A549 (cell line): ENCODE results near the gene AFF3. TPM values are rescaled to one million over a fixed set of nuclear protein-coding genes. Genes with fewer than 3 reads are reported as not detected.

ENCODE experiments used
- ATAC-seq, 2 experiments: fragments of 200-7000 bp in 1 of 2; fragments of >200 bp in 1 of 2; cut with Nextera tagmentation in 1 of 2; cut with Tn5 transposase in 1 of 2; 3 replicates each; pipeline versions ENCODE4 v1.8.0 to v1.9.1; 2018 to 2020; ENCODE audit warnings: mild to moderate bottlenecking in 1 of 2, moderate library complexity in 1 of 2
- CTCF ChIA-PET: fragments of 300-600 bp; sonication (Branson Sonifier 250); formaldehyde crosslinking; extraction: SDS; loops from one replicate; lab custom pipeline; 2021; ENCODE audit warnings: antibody characterized with exemption, inconsistent platforms; lab: Yijun Ruan, JAX
- POLR2A ChIA-PET: fragments of 350-600 bp; formaldehyde crosslinking; extraction: SDS; loops from one replicate; lab custom pipeline; 2021; ENCODE audit warnings: antibody characterized with exemption, inconsistent platforms; lab: Yijun Ruan, JAX
- DNase-seq, 2 experiments: peaks; one replicate each; pipeline versions ENCODE4 v3.0.0 to v3.0.0-alpha.2; 2011 to 2016; ENCODE audit warnings: low read depth in 1 of 2, low spot score in 1 of 2
- FAIRE-seq: peaks from 2 replicates; lab custom pipeline; 2011; peaks lifted over from hg19 to GRCh38; lab: Jason Lieb, UNC
- H3K27ac ChIP-seq, 2 experiments: fragments of >200 bp; sonication (Bioruptor Twin); formaldehyde crosslinking; 3 replicates each; pipeline ENCODE4 v1.5.1; 2016 to 2017
- H3K4me1 ChIP-seq: fragments of >200 bp; sonication (Bioruptor Twin); formaldehyde crosslinking; 3 replicates; pipeline ENCODE4 v1.6.1; 2016
- H3K4me2 ChIP-seq: fragments of >200 bp; sonication (Bioruptor Twin); formaldehyde crosslinking; 3 replicates; pipeline ENCODE4 v1.6.1; 2016
- H3K4me3 ChIP-seq: fragments of >200 bp; sonication (Bioruptor Twin); formaldehyde crosslinking; 3 replicates; pipeline ENCODE4 v1.5.1; 2016
- H3K9me3 ChIP-seq: fragments of >200 bp; sonication (Bioruptor Twin); formaldehyde crosslinking; 3 replicates; pipeline ENCODE4 v1.6.1; 2016
- BHLHE40 ChIP-seq: IDR thresholded peaks from 2 replicates; pipeline ENCODE4 v1.6.1; 2012; ENCODE audit warnings: low read depth, low read length, inconsistent platforms
- CBX8 ChIP-seq: fragments of 200-600 bp; sonication (generic); IDR thresholded peaks from 2 replicates; pipeline ENCODE4 v1.6.1; 2016
- EHF ChIP-seq: fragments of 250-450 bp; sonication (Bioruptor Pico); IDR thresholded peaks from 2 replicates; pipeline ENCODE4 v1.5.0; 2020; ENCODE audit warnings: mild to moderate bottlenecking
- EHMT2 ChIP-seq: fragments of 200-600 bp; sonication (generic); IDR thresholded peaks from 2 replicates; pipeline ENCODE4 v1.6.1; 2016; ENCODE audit warnings: antibody characterized with exemption, low read depth, mild to moderate bottlenecking, moderate library complexity
- EP300 ChIP-seq, 2 experiments: fragments of >200 bp; sonication (Bioruptor Twin); formaldehyde crosslinking; IDR thresholded peaks; 2 replicates in 1 of 2; 3 replicates in 1 of 2; pipeline ENCODE4 v1.6.1; 2016 to 2017
- FOSL2 ChIP-seq, 2 experiments: fragments of 450-650 bp in 1 of 2; fragments of >200 bp in 1 of 2; sonication (Bioruptor Twin) in 1 of 2; formaldehyde crosslinking; IDR thresholded peaks; 2 replicates each; pipeline versions ENCODE4 v1.5.0 to v1.6.1; 2016 to 2020; ENCODE audit warnings: mild to moderate bottlenecking in 1 of 2, moderate library complexity in 1 of 2
- FOXS1 ChIP-seq: fragments of 250-450 bp; sonication (Bioruptor Pico); IDR thresholded peaks from 2 replicates; pipeline ENCODE4 v1.5.0; 2020; ENCODE audit warnings: mild to moderate bottlenecking, moderate library complexity
- HEYL ChIP-seq: fragments of 250-450 bp; sonication (Bioruptor Pico); IDR thresholded peaks from 2 replicates; pipeline ENCODE4 v1.8.0; 2021; ENCODE audit warnings: mild to moderate bottlenecking, moderate library complexity
- HOXA7 ChIP-seq: fragments of 250-450 bp; sonication (Bioruptor Pico); IDR thresholded peaks from 2 replicates; pipeline ENCODE4 v1.5.0; 2020; ENCODE audit warnings: mild to moderate bottlenecking, moderate library complexity
- JUN ChIP-seq, 2 experiments: fragments of >200 bp; sonication (Bioruptor Twin); formaldehyde crosslinking; IDR thresholded peaks; 2 replicates in 1 of 2; 3 replicates in 1 of 2; pipeline ENCODE4 v1.6.1; 2016 to 2017
- JUNB ChIP-seq: fragments of >200 bp; sonication (Bioruptor Twin); formaldehyde crosslinking; IDR thresholded peaks from 2 replicates; pipeline ENCODE4 v1.6.1; 2016
- KDM1A ChIP-seq: fragments of 200-600 bp; sonication (generic); IDR thresholded peaks from 2 replicates; pipeline ENCODE4 v1.6.1; 2016; ENCODE audit warnings: low read depth, mild to moderate bottlenecking
- KDM5A ChIP-seq: fragments of 200-600 bp; sonication (generic); IDR thresholded peaks from 2 replicates; pipeline ENCODE4 v1.6.1; 2016; ENCODE audit warnings: antibody characterized with exemption, mild to moderate bottlenecking
- MAX ChIP-seq: IDR thresholded peaks from 2 replicates; pipeline ENCODE4 v1.6.1; 2012
- MYC ChIP-seq: IDR thresholded peaks from 2 replicates; pipeline ENCODE4 v1.6.1; 2012; ENCODE audit warnings: mild to moderate bottlenecking, inconsistent platforms, low read length, improper control_type of control experiment, borderline replicate concordance
- NFE2L2 ChIP-seq: fragments of 150-350 bp; conservative IDR thresholded peaks from 2 replicates; pipeline ENCODE4 v1.6.1; 2014; ENCODE audit warnings: low read length
- RCOR1 ChIP-seq: fragments of 150-350 bp; IDR thresholded peaks from 2 replicates; pipeline ENCODE4 v1.6.1; 2014; ENCODE audit warnings: antibody characterized with exemption, low read length, low read depth
- RFX5 ChIP-seq: fragments of 450-650 bp; IDR thresholded peaks from 2 replicates; pipeline ENCODE4 v1.7.1; 2014; ENCODE audit warnings: antibody characterized with exemption, mild to moderate bottlenecking, moderate library complexity
- SREBF2 ChIP-seq: fragments of 450-650 bp; IDR thresholded peaks from 2 replicates; pipeline ENCODE4 v1.6.1; 2014; ENCODE audit warnings: mild to moderate bottlenecking, moderate library complexity
- ZFP36 ChIP-seq: fragments of 450-650 bp; IDR thresholded peaks from 2 replicates; pipeline ENCODE4 v1.6.1; 2014; ENCODE audit warnings: borderline replicate concordance; ENCODE audit not compliant: partially characterized antibody
- ZNF302 ChIP-seq: fragments of 250-450 bp; sonication (Bioruptor Pico); IDR thresholded peaks from 2 replicates; pipeline ENCODE4 v1.9.0; 2021; ENCODE audit warnings: inconsistent platforms, mild to moderate bottlenecking, moderate library complexity
- ZSCAN20 ChIP-seq: fragments of 250-450 bp; sonication (Bioruptor Pico); IDR thresholded peaks from 2 replicates; pipeline ENCODE4 v1.8.0; 2022; ENCODE audit warnings: mild to moderate bottlenecking, moderate library complexity
- WGBS: methylation state at CpG from one replicate; pipeline ENCODE4 v1.1.6; 2017; ENCODE audit errors: missing lambda C conversion rate; 5-methylcytosine and 5-hydroxymethylcytosine counted together
- polyA plus RNA-seq, 4 experiments: library from polyadenylated mRNA; depleted of rRNA in 3 of 4; stranded (reverse); fragments of >200 nt; fragmentation: RNase III in 1 of 4; extraction: RNeasy Plus Mini Kit Qiagen cat#74134 plus additional on column Dnase treatment in 1 of 4; gene quantifications; 2 replicates in 3 of 4; 3 replicates in 1 of 4; pipeline ENCODE4 v1.2.3, GENCODE V29; 2011 to 2017
- TF ChIP-seq, protein P1 (sequence below): IDR thresholded peaks from 2 replicates; pipeline ENCODE4 v1.6.1; 2012
- TF ChIP-seq, protein P2 (sequence below): fragments of 250-450 bp; sonication (Bioruptor Pico); IDR thresholded peaks from 2 replicates; pipeline ENCODE4 v1.5.0; 2020; ENCODE audit warnings: low read depth, mild to moderate bottlenecking, moderate library complexity

Gene AFF3
- polyA plus RNA-seq, 2 of the 4 experiments (the other 2 are of a cell fraction) = not detected

- TF ChIP-seq EP300 (IDR thresholded peaks at IDR 0.05) = no peak
- TF ChIP-seq, all 56 proteins: peak for 0
These were observed 589.9 kb downstream of the AFF3 start (continued) for GRCh38 chr2:99552529-99552928.

GRCh38 chr2:99550368-99550767, 592.0 kb downstream of the AFF3 start:
- ATAC-seq = no peak; a peak in 1 of 6 replicates
- no peak for FAIRE-seq

DNA sequence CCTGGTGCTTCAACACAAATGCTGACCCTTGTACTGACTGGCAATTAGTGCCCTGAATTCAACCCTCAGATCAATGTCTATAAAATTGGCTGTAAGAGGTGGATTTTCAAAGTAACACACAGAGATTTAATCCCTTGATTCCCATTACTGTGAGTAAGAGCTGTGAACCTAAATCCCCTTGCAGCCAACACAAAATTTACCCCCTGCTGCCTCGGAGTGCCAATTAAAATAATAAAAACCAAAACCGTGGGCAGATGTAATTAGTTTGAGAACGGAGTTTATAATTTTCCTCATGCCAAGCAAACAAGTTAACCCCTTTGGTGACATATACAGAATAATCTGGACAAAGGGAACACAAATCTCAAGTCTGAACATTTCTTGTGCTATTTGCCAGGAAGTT, 596.8 kb downstream of the AFF3 start:
- DNase-seq (no peak), ATAC-seq (no peak)
- TF ChIP-seq RFX5 (no peak), ZNF302 (no peak), SREBF2 (no peak), CBX8 (no peak), RCOR1 (no peak), FOXS1 (CRISPR knock-in tag) (no peak), HOXA7 (CRISPR knock-in tag) (no peak), NFE2L2 (no peak), EHMT2 (no peak)
- TF ChIP-seq, protein P1, sequence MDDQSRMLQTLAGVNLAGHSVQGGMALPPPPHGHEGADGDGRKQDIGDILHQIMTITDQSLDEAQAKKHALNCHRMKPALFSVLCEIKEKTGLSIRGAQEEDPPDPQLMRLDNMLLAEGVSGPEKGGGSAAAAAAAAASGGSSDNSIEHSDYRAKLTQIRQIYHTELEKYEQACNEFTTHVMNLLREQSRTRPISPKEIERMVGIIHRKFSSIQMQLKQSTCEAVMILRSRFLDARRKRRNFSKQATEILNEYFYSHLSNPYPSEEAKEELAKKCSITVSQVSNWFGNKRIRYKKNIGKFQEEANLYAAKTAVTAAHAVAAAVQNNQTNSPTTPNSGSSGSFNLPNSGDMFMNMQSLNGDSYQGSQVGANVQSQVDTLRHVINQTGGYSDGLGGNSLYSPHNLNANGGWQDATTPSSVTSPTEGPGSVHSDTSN = no peak
- TF ChIP-seq, protein P2, sequence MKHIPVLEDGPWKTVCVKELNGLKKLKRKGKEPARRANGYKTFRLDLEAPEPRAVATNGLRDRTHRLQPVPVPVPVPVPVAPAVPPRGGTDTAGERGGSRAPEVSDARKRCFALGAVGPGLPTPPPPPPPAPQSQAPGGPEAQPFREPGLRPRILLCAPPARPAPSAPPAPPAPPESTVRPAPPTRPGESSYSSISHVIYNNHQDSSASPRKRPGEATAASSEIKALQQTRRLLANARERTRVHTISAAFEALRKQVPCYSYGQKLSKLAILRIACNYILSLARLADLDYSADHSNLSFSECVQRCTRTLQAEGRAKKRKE (CRISPR knock-in tag) = no peak
- TF ChIP-seq, all 56 proteins: peak for 0
- CTCF ChIA-PET = interaction anchor here (0.6 kb wide), 1 partner anchor 14 kb away, joined by 3 read pairs; no protein-coding TSS in a partner anchor
- no peaks in the 10 kb centered on the region for H3K4me1 ChIP-seq
- WGBS = 0% methylated on average over 3 of the region's 3 CpGs
- POLR2A ChIA-PET = no interaction called here
- no peak overlapping the region for H3K4me3 ChIP-seq
- H3K27ac ChIP-seq = no peak overlapping the region
- H3K4me2 ChIP-seq = no peak overlapping the region
- no peaks in the 10 kb centered on the region; the same call in 2 of the 3 replicates for H3K9me3 ChIP-seq
- FAIRE-seq = no peak

More at GRCh38 chr2:99550368-99550767, 592.0 kb downstream of the AFF3 start:
- Histone ChIP-seq H3K4me3 (no peak overlapping the region), H3K4me2 (no peak overlapping the region), H3K4me1 (no peaks in the 10 kb centered on the region), H3K27ac (no peak overlapping the region), H3K9me3 (no peaks in the 10 kb centered on the region; the same call in 2 of the 3 replicates)
- DNase-seq = no peak
- CTCF ChIA-PET = interaction anchor here (2.9 kb wide), 1 partner anchor 9 kb away, joined by 9 read pairs; no protein-coding TSS in a partner anchor
- TF ChIP-seq KDM1A = no peak
- WGBS = 61% methylated on average over 5 of the region's 5 CpGs
- POLR2A ChIA-PET = no interaction called here

GRCh38 chr2:99545066-99545465, 597.3 kb downstream of the AFF3 start:
- ATAC-seq (no peak), DNase-seq (no peak), FAIRE-seq (no peak)
- WGBS = 5% methylated on average over 1 of the region's 1 CpG
- Histone ChIP-seq H3K9me3 (no peaks in the 10 kb centered on the region; the same call in 2 of the 3 replicates), H3K4me2 (no peak overlapping the region), H3K4me1 (no peaks in the 10 kb centered on the region), H3K4me3 (no peak overlapping the region), H3K27ac (no peak overlapping the region)
- TF ChIP-seq ZFP36 (no peak), BHLHE40 (no peak), FOSL2 (IDR thresholded peaks at IDR 0.05) (no peak), FOSL2 (CRISPR knock-in tag; IDR thresholded peaks at IDR 0.05) (no peak), ZSCAN20 (no peak), EHF (CRISPR knock-in tag) (no peak), MYC (no peak), JUNB (no peak), KDM5A (no peak), SREBF2 (no peak), HEYL (CRISPR knock-in tag) (no peak), MAX (no peak), JUN (IDR thresholded peaks at IDR 0.05) (no peak)
- TF ChIP-seq, protein P1 = no peak
- POLR2A ChIA-PET = no interaction called here
- CTCF ChIA-PET = no interaction called here
